Esophagus muscularis mucosa (tissue), 4 donors: ENCODE measurements around the gene USP35. TPM values are rescaled to one million over a fixed set of nuclear protein-coding genes. Genes with fewer than 3 reads are reported as not detected.

ENCODE experiments used
- DNase-seq: peaks from one replicate; pipeline ENCODE4 v3.0.0-alpha.2; 2017; ENCODE audit errors: extremely low spot score
- H3K27ac ChIP-seq, 4 donors: fragments of 200-600 bp; sonication (generic); replicated peaks in 1 of 4; 1 replicate in 3 of 4; 2 replicates in 1 of 4; pipeline ENCODE4 v1.5.1; 2016 to 2019; ENCODE audit warnings: mild to moderate bottlenecking in 1 of 4
- H3K27me3 ChIP-seq, 4 donors: fragments of 200-600 bp; sonication (generic); one replicate each; pipeline versions ENCODE4 v1.5.1 to v1.6.0; 2016 to 2019
- H3K36me3 ChIP-seq, 4 donors: fragments of 200-600 bp; sonication (generic); one replicate each; pipeline ENCODE4 v1.5.1; 2016 to 2019
- H3K4me1 ChIP-seq, 4 donors: fragments of 200-600 bp; sonication (generic); one replicate each; pipeline ENCODE4 v1.5.1; 2016 to 2019
- H3K4me3 ChIP-seq, 4 donors: fragments of 200-600 bp; sonication (generic); 1 replicate in 2 of 4; 2 replicates in 2 of 4; pipeline ENCODE4 v1.5.1; 2016 to 2019; ENCODE audit warnings: mild to moderate bottlenecking in 4 of 4, moderate library complexity in 1 of 4
- H3K9me3 ChIP-seq, 4 donors: fragments of 200-600 bp; sonication (generic); 1 replicate in 3 of 4; 2 replicates in 1 of 4; pipeline ENCODE4 v1.5.1; 2016 to 2019
- EP300 ChIP-seq: sonication (generic); formaldehyde crosslinking; IDR thresholded peaks from one replicate; pipeline ENCODE4 v1.6.1; 2017; ENCODE audit warnings: antibody characterized with exemption
- POLR2A ChIP-seq: fragments of 450-650 bp; IDR thresholded peaks from one replicate; pipeline ENCODE4 v1.6.1; 2017; ENCODE audit warnings: antibody characterized with exemption, moderate library complexity, mild to moderate bottlenecking, low read depth
- POLR2AphosphoS5 ChIP-seq, 2 donors: sonication (generic); formaldehyde crosslinking; IDR thresholded peaks; one replicate each; pipeline ENCODE4 v1.6.1; 2017; ENCODE audit warnings: antibody characterized with exemption in 2 of 2
- WGBS: methylation state at CpG from one replicate; pipeline ENCODE4 v1.1.5; 2018; 5-methylcytosine and 5-hydroxymethylcytosine counted together
- intact Hi-C: fragments of 100-400 bp; cut with DNase I; formaldehyde crosslinking; loops from one replicate; pipeline ENCODE4 v1.15.1; 2023
- total RNA-seq, 4 donors: library from RNA; depleted of rRNA; stranded (reverse); fragments of >200 nt; gene quantifications; one replicate each; pipeline versions ENCODE4 v1.1.0 to v1.2.1, GENCODE V29; 2016
- TF ChIP-seq, protein P1 (sequence below), 3 experiments: fragments of 200-600 bp in 2 of 3; fragments of 450-650 bp in 1 of 3; sonication (generic) in 2 of 3; IDR thresholded peaks; one replicate each; pipeline ENCODE4 v1.5.1; 2017 to 2019; ENCODE audit warnings: antibody characterized with exemption in 3 of 3, mild to moderate bottlenecking in 2 of 3, moderate library complexity in 1 of 3

The USP35 gene
- total RNA-seq, 4 donors from 2014 or later, result 5.8 to 15.4 (median 11.3) TPM

GRCh38 chr11:78190871-78191538 is 2.3 kb downstream of the USP35 start:
- H3K4me1 ChIP-seq, result peaks cover 19 to 68% (median 54%) of the 10 kb centered on the region in 4 donors
- intact Hi-C loops, result no loop called here
- no peaks in the 10 kb centered on the region for H3K9me3 ChIP-seq
- WGBS, result 87% methylated on average over 14 of the region's 14 CpGs
- H3K27ac ChIP-seq, result no peak overlapping the region
- H3K4me3 ChIP-seq, result no peak overlapping the region
- H3K27me3 ChIP-seq, result no peaks in the 10 kb centered on the region
- TF ChIP-seq, protein P1, sequence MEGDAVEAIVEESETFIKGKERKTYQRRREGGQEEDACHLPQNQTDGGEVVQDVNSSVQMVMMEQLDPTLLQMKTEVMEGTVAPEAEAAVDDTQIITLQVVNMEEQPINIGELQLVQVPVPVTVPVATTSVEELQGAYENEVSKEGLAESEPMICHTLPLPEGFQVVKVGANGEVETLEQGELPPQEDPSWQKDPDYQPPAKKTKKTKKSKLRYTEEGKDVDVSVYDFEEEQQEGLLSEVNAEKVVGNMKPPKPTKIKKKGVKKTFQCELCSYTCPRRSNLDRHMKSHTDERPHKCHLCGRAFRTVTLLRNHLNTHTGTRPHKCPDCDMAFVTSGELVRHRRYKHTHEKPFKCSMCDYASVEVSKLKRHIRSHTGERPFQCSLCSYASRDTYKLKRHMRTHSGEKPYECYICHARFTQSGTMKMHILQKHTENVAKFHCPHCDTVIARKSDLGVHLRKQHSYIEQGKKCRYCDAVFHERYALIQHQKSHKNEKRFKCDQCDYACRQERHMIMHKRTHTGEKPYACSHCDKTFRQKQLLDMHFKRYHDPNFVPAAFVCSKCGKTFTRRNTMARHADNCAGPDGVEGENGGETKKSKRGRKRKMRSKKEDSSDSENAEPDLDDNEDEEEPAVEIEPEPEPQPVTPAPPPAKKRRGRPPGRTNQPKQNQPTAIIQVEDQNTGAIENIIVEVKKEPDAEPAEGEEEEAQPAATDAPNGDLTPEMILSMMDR (IDR thresholded peaks at IDR 0.05), result no peak
- TF ChIP-seq EP300, result no peak
- no peak for TF ChIP-seq POLR2AphosphoS5 (IDR thresholded peaks at IDR 0.05)
- no peak for TF ChIP-seq POLR2A
- no peak for DNase-seq
- peaks cover 0 to 4% (median 0%) of the 10 kb centered on the region in 4 donors for H3K36me3 ChIP-seq

DNA sequence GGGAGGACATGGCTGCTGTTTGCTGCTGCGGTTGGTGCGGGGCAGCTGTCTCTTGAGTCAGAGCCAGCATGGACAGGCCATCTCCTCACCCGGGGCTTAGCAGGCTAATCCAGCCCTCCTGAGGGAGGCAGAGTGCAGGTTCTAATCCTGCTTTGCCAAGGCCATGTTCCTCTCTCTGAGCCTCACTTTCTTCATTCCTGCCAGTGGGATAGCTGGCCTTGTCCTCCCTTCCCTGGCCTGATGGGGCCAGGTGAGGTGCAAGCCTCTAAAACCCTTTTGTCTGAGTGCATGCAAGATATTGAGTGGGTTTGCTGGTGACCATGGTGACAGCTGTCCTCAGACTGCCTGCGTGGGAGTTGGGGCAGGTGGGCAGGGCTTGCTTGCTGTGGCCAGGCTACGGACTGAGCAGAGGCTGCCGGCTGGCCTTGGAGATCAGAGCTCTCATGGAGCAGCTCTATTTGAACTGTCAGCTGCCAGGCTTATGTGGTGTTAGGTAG is 3.6 kb downstream of the USP35 start:
- TF ChIP-seq, protein P1 (IDR thresholded peaks at IDR 0.05), result no peak
- TF ChIP-seq POLR2A, result no peak
- no peak for TF ChIP-seq POLR2AphosphoS5 (IDR thresholded peaks at IDR 0.05)
- no peak for TF ChIP-seq EP300
- no peaks in the 10 kb centered on the region for H3K27me3 ChIP-seq
- H3K36me3 ChIP-seq, result peaks cover 0 to 12% (median 4%) of the 10 kb centered on the region in 4 donors
- H3K27ac ChIP-seq, result no peak overlapping the region
- DNase-seq, result no peak
- H3K4me1 ChIP-seq, result peaks cover 16 to 65% (median 42%) of the 10 kb centered on the region in 4 donors
- WGBS, result 79% methylated on average over 4 of the region's 6 CpGs
- no peaks in the 10 kb centered on the region for H3K9me3 ChIP-seq
- intact Hi-C loops, result no loop called here
- no peak overlapping the region for H3K4me3 ChIP-seq

DNA sequence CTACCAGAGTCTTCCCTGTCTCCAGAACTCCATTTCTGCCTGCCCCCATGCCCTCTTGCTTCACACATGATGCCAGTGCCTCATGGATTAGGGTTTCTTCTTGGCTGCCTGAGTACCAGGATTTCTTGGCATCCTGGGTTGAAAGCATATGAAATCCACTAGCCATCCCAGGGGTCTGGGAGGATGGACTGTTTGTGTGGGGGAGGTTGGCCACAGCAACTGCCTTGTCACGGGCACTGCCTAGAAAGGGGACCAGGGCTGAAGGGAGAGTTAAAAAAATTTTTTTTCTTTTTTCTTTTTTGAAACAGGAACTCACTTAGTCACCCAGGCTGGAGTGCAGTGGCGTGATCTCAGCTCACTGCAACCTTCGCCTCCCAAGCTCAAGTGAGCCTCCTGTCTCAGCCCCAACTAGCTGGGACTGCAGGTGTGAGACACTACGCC is 4.2 kb downstream of the USP35 start:
- no peaks in the 10 kb centered on the region for H3K9me3 ChIP-seq
- DNase-seq, result no peak
- no peak for TF ChIP-seq EP300
- no peak for TF ChIP-seq POLR2AphosphoS5 (IDR thresholded peaks at IDR 0.05)
- TF ChIP-seq POLR2A, result no peak
- TF ChIP-seq, protein P1 (IDR thresholded peaks at IDR 0.05), result no peak
- no peak overlapping the region for H3K27ac ChIP-seq
- 78% methylated on average over 4 of the region's 4 CpGs for WGBS
- H3K4me3 ChIP-seq, result no peak overlapping the region
- H3K4me1 ChIP-seq, result peaks cover 12 to 58% (median 37%) of the 10 kb centered on the region in 4 donors
- H3K27me3 ChIP-seq, result no peaks in the 10 kb centered on the region
- intact Hi-C loops, result no loop called here
- H3K36me3 ChIP-seq, result peaks cover 0 to 18% (median 11%) of the 10 kb centered on the region in 4 donors

DNA sequence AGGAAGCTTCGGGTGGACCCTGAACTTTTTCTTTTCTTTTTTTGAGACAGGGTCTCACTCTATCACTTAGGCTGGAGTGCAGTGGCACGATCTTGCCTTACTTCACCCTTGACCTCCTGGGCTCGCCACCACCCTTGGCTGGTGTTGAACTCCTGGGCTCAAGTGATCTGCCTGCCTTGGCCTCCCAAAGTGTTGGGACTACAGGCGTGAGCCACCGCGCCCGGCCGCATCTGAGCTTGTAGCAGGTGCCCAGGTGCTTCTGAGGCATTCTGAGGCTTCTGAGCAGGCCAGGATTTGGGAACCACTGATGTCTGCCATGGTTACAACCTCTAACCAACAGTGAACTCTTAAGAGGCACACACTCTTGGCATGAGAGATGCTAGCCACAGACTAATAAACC is 5.1 kb downstream of the USP35 start:
- H3K9me3 ChIP-seq, result no peaks in the 10 kb centered on the region
- peaks cover 12 to 57% (median 37%) of the 10 kb centered on the region in 4 donors for H3K4me1 ChIP-seq
- H3K36me3 ChIP-seq, result peaks cover 3 to 25% (median 19%) of the 10 kb centered on the region in 4 donors
- 95% methylated on average over 8 of the region's 8 CpGs for WGBS
- DNase-seq, result no peak
- H3K4me3 ChIP-seq, result no peak overlapping the region
- no peaks in the 10 kb centered on the region for H3K27me3 ChIP-seq
- H3K27ac ChIP-seq, result no peak overlapping the region
- intact Hi-C loops, result no loop called here
- TF ChIP-seq, protein P1 (IDR thresholded peaks at IDR 0.05), result no peak
- TF ChIP-seq EP300, result no peak
- TF ChIP-seq POLR2AphosphoS5 (IDR thresholded peaks at IDR 0.05), result no peak
